ENCODE results near the gene PPP1R14C. TPM values are rescaled to one million over a fixed set of nuclear protein-coding genes. Genes with fewer than 3 reads are reported as not detected.

Gene PPP1R14C
- polyA plus RNA-seq, 3 donors = 0.11 TPM; not detected in 2

DNA sequence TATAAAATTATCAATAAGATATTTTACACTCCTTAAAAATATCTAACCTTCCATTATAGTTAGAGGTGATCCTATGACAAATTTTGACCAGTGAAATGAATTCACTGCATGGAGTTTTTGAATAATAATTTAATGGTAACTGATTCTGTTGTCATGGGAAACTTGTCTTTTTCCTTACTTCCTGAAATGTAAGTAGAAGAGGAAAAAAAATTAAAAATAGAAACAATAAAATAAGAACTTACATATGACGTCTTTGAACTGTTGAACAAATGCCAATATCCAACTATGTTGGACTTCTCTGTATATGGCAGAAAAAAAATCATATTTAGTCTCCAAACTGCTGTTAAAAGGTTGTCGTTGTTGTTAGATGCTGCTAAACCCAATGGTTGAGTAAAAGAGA, 26.3 kb downstream of the PPP1R14C start:
- H3K9ac ChIP-seq (ENCODE audit: insufficient read depth, low read length, poor library complexity, severe bottlenecking) = no peak overlapping the region
- H3K36me3 ChIP-seq (replicated peaks in 1 of 2; ENCODE audit: control insufficient read depth in 1 of 2, insufficient read depth in 2 of 2, low read length in 2 of 2) = no peaks in the 10 kb centered on the region
- no peaks in the 10 kb centered on the region for H3K9me3 ChIP-seq (replicated peaks in 1 of 2; ENCODE audit: control insufficient read depth in 1 of 2, insufficient read depth in 1 of 2, low read length in 2 of 2)
- no peaks in the 10 kb centered on the region for H4K20me1 ChIP-seq (ENCODE audit: insufficient read depth, low read length)
- peaks cover 0 to 5% (median 2%) of the 10 kb centered on the region in 7 donors for H3K9me3 Mint-ChIP-seq
- H3K27me3 Mint-ChIP-seq (ENCODE audit: low read depth in 3 of 3) = peaks cover 1 to 4% (median 2%) of the 10 kb centered on the region in 3 donors
- H3K4me3 ChIP-seq (replicated peaks in 1 of 3; ENCODE audit: low read depth in 2 of 3, low read length in 3 of 3) = no peak overlapping the region
- WGBS (ENCODE audit: insufficient coverage) = no CpG with 5 or more reads among the region's 2 CpGs
- no peak overlapping the region for H2AFZ ChIP-seq (ENCODE audit: insufficient read depth, low read depth, low read length, poor library complexity, severe bottlenecking)
- no peaks in the 10 kb centered on the region for H3K27me3 ChIP-seq (ENCODE audit: control insufficient read depth in 2 of 2, insufficient read depth in 2 of 2, low read length in 2 of 2)
- H3K4me3 Mint-ChIP-seq = no peak overlapping the region
- H3K4me1 ChIP-seq (ENCODE audit: control insufficient read depth in 1 of 2, insufficient read depth in 2 of 2, low read length in 2 of 2) = peaks cover 8 to 15% of the 10 kb centered on the region in 2 donors
- intact Hi-C loops (cut with micrococcal nuclease) = no loop called here
- peaks cover 14% of the 10 kb centered on the region for H3K4me1 Mint-ChIP-seq
- H3K27ac ChIP-seq (ENCODE audit: low read depth in 1 of 2, low read length in 2 of 2) = no peak overlapping the region
- H3K79me2 ChIP-seq (ENCODE audit: insufficient read depth, low read length) = no peaks in the 10 kb centered on the region
- no peak overlapping the region for H3K4me2 ChIP-seq (replicated peaks; ENCODE audit: extremely low read depth, low read length, poor library complexity, severe bottlenecking)
- no peaks in the 10 kb centered on the region for H3K36me3 Mint-ChIP-seq
- no peak overlapping the region for H3K27ac Mint-ChIP-seq
- no peak for DNase-seq
- no peak for TF ChIP-seq CTCF (IDR thresholded peaks at IDR 0.05)

DNA sequence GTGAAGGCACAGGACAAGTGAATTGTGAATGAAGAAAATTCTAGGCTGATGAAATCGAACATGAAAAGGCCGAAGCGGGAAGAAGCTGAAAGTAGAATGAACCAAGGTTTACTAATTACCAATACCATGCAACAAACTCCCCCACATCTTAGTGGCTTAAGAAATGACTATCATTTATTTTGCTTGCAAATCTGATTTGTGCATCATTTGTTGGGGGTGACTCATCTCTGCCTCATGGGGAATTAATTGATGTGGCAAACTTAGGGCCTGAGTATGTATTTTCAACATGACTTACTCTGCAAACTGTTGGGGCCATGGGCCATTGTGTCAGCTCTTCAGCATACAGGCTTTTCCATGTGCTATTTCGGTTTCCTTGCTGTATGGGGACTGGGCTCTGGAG, 26.8 kb downstream of the PPP1R14C start:
- Histone ChIP-seq H3K4me2 (replicated peaks; ENCODE audit: extremely low read depth, low read length, poor library complexity, severe bottlenecking) (no peak overlapping the region), H3K9ac (ENCODE audit: insufficient read depth, low read length, poor library complexity, severe bottlenecking) (no peak overlapping the region), H4K20me1 (ENCODE audit: insufficient read depth, low read length) (no peaks in the 10 kb centered on the region), H2AFZ (ENCODE audit: insufficient read depth, low read depth, low read length, poor library complexity, severe bottlenecking) (no peak overlapping the region), H3K79me2 (ENCODE audit: insufficient read depth, low read length) (no peaks in the 10 kb centered on the region), H3K27ac (ENCODE audit: low read depth in 1 of 2, low read length in 2 of 2) (no peak overlapping the region), H3K4me1 (ENCODE audit: control insufficient read depth in 1 of 2, insufficient read depth in 2 of 2, low read length in 2 of 2) (peaks cover 8 to 15% of the 10 kb centered on the region in 2 donors), H3K9me3 (replicated peaks in 1 of 2; ENCODE audit: control insufficient read depth in 1 of 2, insufficient read depth in 1 of 2, low read length in 2 of 2) (no peaks in the 10 kb centered on the region), H3K36me3 (replicated peaks in 1 of 2; ENCODE audit: control insufficient read depth in 1 of 2, insufficient read depth in 2 of 2, low read length in 2 of 2) (no peaks in the 10 kb centered on the region), H3K27me3 (ENCODE audit: control insufficient read depth in 2 of 2, insufficient read depth in 2 of 2, low read length in 2 of 2) (no peaks in the 10 kb centered on the region), H3K4me3 (replicated peaks in 1 of 3; ENCODE audit: low read depth in 2 of 3, low read length in 3 of 3) (no peak overlapping the region)
- WGBS (ENCODE audit: insufficient coverage) = 100% methylated on average over 1 of the region's 4 CpGs
- Mint-ChIP-seq H3K27ac (no peak overlapping the region), H3K27me3 (ENCODE audit: low read depth in 3 of 3) (peaks cover 1 to 4% (median 2%) of the 10 kb centered on the region in 3 donors), H3K36me3 (no peaks in the 10 kb centered on the region), H3K4me3 (no peak overlapping the region), H3K4me1 (peaks cover 14% of the 10 kb centered on the region), H3K9me3 (peaks cover 0 to 5% (median 2%) of the 10 kb centered on the region in 7 donors)
- TF ChIP-seq CTCF (IDR thresholded peaks at IDR 0.05) = no peak
- DNase-seq = peak in 1 of 3 donors; percentile 58
- intact Hi-C loops (cut with micrococcal nuclease) = no loop called here
